HAP-1 (cell line): ENCODE results near the gene PGGHG.

Experiments used
- DNase-seq, 2 experiments: peaks; one replicate each; pipeline ENCODE4 v3.0.0-alpha.2; 2016 to 2020; ENCODE audit warnings: low spot score in 2 of 2
- H3K27me3 ChIP-seq: fragments of 250-450 bp; sonication (Bioruptor Pico); 2 replicates; pipeline ENCODE4 v1.5.1; 2020; ENCODE audit warnings: low read depth, mild to moderate bottlenecking, moderate library complexity
- H3K36me3 ChIP-seq: fragments of 250-450 bp; sonication (Bioruptor Pico); replicated peaks from 2 replicates; pipeline ENCODE4 v1.5.1; 2020; ENCODE audit warnings: mild to moderate bottlenecking
- H3K4me1 ChIP-seq: fragments of 250-450 bp; sonication (Bioruptor Pico); 2 replicates; pipeline ENCODE4 v1.5.1; 2020; ENCODE audit warnings: mild to moderate bottlenecking
- H3K4me3 ChIP-seq: fragments of 250-450 bp; sonication (Bioruptor Pico); 2 replicates; pipeline ENCODE4 v1.5.1; 2020; ENCODE audit warnings: mild to moderate bottlenecking, moderate library complexity
- H3K9me3 ChIP-seq: fragments of 250-450 bp; sonication (Bioruptor Pico); 2 replicates; pipeline ENCODE4 v1.5.1; 2020; ENCODE audit warnings: mild to moderate bottlenecking, moderate library complexity
- in situ Hi-C: fragments of 300-500 bp; cut with MboI; formaldehyde crosslinking; loops from 3 replicates; pipeline ENCODE4 v1.14.3; 2020; ENCODE audit warnings: low sequenced_read_pairs, inconsistent platforms, mixed read lengths

Gene PGGHG

DNA sequence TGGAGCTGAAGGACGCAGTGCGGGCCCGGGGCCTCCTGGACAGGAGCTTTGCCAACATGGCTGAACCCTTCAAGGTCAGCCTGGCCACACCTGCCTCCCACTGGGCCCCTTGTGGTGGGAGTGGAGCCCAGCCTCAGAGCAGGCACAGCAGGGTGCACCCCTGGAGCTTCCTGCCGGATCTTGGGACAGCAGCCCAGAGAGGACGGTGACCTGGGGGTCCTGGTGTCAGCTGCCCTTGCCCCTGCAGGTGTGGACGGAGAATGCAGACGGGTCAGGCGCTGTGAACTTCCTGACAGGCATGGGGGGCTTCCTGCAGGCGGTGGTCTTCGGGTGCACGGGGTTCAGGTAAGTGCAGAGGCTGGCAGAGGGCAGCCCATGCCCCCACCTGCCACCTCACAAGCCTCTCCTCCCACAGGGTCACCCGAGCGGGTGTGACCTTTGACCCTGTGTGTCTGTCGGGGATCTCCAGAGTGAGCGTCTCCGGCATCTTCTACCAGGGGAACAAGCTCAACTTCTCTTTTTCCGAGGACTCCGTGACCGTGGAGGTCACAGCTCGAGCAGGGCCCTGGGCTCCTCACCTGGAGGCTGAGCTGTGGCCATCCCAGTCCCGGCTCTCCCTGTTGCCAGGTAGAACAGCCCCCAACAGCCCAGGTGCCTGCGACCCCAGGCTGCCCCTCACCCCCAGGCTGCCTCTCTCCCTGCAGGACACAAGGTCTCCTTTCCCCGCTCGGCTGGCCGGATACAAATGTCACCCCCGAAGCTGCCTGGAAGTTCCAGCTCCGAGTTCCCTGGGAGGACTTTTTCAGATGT is 5.1 kb downstream of the PGGHG start:
- peaks cover 5% of the 10 kb centered on the region for H3K4me1 ChIP-seq
- no peak for DNase-seq
- no peaks in the 10 kb centered on the region for H3K9me3 ChIP-seq
- no peak overlapping the region for H3K4me3 ChIP-seq
- in situ Hi-C loops = no loop called here
- no peaks in the 10 kb centered on the region for H3K27me3 ChIP-seq
- peaks cover 12% of the 10 kb centered on the region; the same call in 1 of the 2 replicates for H3K36me3 ChIP-seq

DNA sequence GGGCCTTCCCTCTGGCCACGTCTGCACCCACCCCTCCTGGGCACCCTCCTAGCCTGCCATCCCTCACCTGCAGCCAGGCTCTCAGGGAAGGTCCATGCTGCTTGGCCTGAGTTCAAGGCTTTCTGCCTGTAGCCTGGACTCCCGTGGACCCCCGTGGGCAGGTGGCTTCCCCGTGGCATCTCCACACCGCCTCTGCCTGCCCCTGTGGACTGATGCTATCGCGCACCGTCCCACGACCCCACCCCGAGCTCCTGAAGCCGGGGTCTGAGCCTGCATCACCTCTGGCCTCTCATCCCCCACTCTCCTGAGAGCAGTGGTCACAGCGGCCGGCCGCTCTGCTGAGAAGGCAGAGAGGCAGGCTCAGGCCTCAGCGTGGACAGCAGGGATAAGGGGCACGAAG is 5.9 kb downstream of the PGGHG start:
- peaks cover 12% of the 10 kb centered on the region; the same call in 1 of the 2 replicates for H3K36me3 ChIP-seq
- peaks cover 1% of the 10 kb centered on the region for H3K4me1 ChIP-seq
- no peak overlapping the region for H3K4me3 ChIP-seq
- H3K9me3 ChIP-seq = no peaks in the 10 kb centered on the region
- no peaks in the 10 kb centered on the region for H3K27me3 ChIP-seq
- in situ Hi-C loops = no loop called here
- no peak for DNase-seq

DNA sequence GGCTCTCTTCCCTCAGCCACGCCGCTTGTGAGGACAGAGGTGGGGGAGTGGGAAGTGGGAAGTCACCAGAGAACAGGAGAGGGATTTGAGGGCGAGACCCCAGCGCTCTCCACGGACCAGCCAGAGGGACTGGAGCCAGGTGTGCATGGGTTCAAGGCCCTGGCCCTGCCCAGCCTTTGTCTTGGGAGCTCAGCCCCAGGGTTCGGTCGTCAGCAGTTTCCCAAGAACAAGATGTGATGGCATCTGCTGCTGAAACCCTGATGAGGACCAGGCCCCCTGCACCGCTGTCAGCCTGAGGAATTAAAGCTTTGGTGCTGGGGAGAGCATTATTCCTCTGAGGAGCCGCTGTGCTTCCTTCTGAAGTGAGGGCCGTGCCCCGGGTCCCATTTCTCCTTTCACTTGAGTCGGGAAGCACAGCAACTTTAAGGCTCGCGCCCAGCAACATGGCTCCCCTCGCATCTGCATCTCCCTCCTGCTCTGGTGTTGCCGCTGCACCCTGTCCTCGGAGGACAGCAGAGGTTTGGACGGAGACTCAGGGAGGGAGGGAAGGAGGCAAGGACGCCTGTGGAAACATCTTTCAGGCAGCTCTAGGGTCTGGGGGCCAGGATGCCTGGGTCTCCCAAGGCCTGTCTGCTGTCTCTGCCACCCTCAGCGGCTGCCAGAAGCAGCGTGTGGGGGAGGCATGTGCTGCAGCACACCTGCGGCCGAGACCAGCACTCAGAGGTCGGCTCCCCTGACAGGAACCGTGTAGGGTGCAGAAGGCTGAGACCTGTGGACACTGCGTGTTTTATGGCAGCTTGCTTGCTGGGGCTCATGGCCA is 6.6 kb downstream of the PGGHG start:
- no peaks in the 10 kb centered on the region for H3K9me3 ChIP-seq
- in situ Hi-C loops = no loop called here
- H3K36me3 ChIP-seq = peaks cover 12% of the 10 kb centered on the region; the same call in 1 of the 2 replicates
- no peaks in the 10 kb centered on the region for H3K4me1 ChIP-seq
- H3K27me3 ChIP-seq = 0 out of 2 replicates have a peak, but pooled peaks cover 4% of the 10 kb centered on the region
- H3K4me3 ChIP-seq = no peak overlapping the region
- no peak for DNase-seq

DNA sequence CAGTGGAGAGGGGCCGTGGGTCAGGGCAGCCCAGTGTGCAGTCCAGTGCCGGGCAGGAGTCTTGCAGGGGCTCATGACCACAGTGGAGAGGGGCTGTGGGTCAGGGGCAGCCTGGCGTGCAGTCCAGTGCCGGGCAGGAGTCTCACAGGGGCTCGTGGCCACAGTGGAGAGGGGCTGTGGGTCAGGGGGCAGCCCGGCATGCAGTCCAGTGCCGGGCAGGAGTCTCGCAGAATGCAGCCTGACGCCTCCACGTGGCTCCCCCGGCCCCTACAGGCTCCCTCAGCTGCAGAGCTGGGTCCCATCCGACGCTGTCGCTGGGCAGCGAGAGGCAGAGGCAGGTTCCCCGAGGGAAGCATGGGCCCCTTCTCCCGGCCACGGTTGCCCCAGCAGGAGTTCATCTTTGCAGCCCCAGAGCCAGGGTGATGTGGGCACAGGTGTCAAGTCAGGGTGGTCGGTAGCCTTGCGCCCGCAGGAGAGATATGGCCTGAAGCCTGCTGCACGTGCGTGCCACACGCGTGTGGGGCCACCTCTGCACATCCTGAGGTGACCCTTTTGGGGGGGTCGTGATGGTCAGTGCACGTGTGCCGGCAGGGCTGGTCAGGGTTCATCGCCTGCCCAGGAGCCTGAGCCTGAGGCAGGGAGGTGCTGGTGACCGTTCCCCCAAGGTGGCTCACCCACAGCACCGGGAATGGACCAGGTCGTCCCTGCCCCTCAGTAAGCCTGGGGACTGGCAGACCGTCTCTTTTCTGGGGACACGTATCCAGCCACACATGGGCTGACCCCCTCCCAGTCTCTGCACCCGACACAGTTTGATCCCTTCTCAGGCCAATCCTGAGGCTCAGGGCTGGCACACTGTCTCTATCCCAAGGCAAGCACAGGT is 7.5 kb downstream of the PGGHG start:
- H3K4me1 ChIP-seq = no peaks in the 10 kb centered on the region
- H3K36me3 ChIP-seq = peaks cover 12% of the 10 kb centered on the region; the same call in 1 of the 2 replicates
- H3K27me3 ChIP-seq = 0 out of 2 replicates have a peak, but pooled peaks cover 4% of the 10 kb centered on the region
- in situ Hi-C loops = no loop called here
- H3K4me3 ChIP-seq = no peak overlapping the region
- DNase-seq = no peak
- H3K9me3 ChIP-seq = no peaks in the 10 kb centered on the region

DNA sequence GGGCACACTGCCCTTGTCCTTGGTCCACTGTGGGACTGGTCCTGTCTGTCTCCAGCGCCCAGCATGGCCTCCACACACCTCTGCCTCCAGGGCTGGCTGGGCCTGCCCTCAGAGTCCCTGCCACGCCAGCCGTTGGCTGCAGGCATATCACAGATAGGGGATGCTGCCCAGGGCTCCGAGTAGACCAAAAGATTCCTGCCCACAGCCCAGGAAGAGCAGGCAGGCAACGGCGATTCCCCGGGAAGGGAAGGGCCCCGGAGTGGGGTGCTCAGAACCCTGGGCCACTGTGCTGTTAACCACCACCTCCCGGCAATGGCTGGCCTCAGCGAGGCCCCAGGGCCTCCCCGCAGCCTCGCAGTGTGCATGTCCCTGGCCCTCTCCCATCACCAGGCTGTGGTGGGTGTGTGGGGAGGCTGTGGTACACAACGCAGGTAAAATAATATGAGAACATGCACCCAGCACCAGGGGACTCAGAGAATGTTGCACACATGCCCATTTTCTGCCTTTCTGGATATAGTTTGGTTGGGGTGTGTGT is 8.2 kb downstream of the PGGHG start:
- peaks cover 12% of the 10 kb centered on the region; the same call in 1 of the 2 replicates for H3K36me3 ChIP-seq
- no peak overlapping the region for H3K4me3 ChIP-seq
- in situ Hi-C loops = no loop called here
- no peak for DNase-seq
- H3K27me3 ChIP-seq = 0 out of 2 replicates have a peak, but pooled peaks cover 4% of the 10 kb centered on the region
- no peaks in the 10 kb centered on the region for H3K9me3 ChIP-seq
- H3K4me1 ChIP-seq = peaks cover 1% of the 10 kb centered on the region

DNA sequence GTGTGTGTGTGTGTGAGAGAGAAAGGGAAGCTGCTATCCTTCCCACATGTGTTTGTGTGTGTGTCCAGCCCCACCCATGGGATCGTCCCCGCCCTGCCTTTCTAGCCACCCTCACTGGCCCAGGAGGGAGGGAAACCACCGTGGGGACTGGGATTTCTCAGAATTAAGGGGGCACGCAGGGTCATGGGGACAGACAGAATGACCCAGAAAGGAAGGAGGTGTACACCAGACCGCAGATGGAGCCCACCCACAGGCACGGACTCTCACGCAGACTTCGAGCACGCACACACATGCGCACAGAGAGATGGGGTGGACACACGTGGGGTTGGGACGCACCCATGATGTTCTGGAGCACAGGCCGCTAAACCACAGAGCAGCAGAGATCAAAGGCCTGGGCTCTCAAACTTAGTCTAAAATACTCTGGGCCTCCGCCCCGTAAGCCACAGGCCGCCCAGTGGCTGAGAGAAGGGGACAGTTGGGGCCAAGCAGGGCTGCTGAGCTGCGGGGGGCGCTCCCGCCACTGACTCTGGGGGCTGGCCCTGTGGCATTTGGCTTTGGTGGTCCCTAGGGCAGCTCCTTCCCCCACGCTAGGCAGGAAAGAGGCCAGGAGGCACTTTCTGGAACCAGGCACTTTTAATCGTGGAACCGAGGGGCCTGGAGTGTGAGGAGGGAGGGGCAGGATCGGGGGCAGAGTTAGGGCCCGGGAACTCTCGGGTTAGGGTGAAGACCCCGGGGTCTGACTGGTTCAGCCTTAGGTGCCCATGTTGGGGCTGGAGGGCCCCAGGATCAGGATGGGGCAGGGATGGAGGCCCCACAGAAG is 8.9 kb downstream of the PGGHG start:
- in situ Hi-C loops = no loop called here
- Histone ChIP-seq H3K4me1 (peaks cover 8% of the 10 kb centered on the region), H3K9me3 (no peaks in the 10 kb centered on the region), H3K27me3 (0 out of 2 replicates have a peak, but pooled peaks cover 4% of the 10 kb centered on the region), H3K36me3 (peaks cover 10% of the 10 kb centered on the region; the same call in 1 of the 2 replicates), H3K4me3 (no peak overlapping the region)
- DNase-seq = no peak

DNA sequence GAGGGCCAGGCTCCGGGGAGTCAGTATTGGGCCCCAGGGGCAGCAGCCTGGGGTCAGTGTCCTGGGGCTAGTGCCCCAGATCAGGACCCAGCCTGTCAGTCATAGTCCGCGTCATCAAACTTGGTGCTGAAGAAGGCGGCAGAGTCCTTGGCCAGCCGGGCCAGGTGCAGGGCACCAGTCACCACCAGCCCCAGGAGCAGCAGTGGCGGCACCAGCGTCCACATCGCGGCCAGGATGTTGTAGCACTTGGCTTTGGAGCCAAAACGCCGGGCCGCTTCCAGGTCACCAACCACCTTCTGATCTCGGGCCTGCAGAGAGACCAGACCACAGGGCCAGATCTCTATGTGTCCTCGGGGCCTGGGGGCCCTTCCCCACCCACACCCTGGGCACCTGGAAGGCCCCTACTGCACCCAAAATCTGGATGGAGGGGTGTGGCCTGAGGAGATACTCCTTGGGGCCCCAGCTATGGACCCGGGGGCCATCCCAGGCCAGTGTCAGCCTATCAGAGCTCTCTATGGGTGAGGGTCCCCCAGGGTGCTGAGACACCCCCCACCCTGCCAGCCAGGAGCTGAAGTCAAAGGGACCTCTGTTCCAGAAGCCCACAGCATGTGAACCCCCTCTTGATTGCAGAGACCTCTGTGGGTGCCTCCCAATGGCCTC is 9.6 kb downstream of the PGGHG start:
- 0 out of 2 replicates have a peak, but pooled peaks cover 4% of the 10 kb centered on the region for H3K27me3 ChIP-seq
- peaks cover 10% of the 10 kb centered on the region; the same call in 1 of the 2 replicates for H3K36me3 ChIP-seq
- H3K4me1 ChIP-seq = peaks cover 9% of the 10 kb centered on the region
- no peak for DNase-seq
- H3K9me3 ChIP-seq = no peaks in the 10 kb centered on the region
- no peak overlapping the region for H3K4me3 ChIP-seq
- in situ Hi-C loops = no loop called here

DNA sequence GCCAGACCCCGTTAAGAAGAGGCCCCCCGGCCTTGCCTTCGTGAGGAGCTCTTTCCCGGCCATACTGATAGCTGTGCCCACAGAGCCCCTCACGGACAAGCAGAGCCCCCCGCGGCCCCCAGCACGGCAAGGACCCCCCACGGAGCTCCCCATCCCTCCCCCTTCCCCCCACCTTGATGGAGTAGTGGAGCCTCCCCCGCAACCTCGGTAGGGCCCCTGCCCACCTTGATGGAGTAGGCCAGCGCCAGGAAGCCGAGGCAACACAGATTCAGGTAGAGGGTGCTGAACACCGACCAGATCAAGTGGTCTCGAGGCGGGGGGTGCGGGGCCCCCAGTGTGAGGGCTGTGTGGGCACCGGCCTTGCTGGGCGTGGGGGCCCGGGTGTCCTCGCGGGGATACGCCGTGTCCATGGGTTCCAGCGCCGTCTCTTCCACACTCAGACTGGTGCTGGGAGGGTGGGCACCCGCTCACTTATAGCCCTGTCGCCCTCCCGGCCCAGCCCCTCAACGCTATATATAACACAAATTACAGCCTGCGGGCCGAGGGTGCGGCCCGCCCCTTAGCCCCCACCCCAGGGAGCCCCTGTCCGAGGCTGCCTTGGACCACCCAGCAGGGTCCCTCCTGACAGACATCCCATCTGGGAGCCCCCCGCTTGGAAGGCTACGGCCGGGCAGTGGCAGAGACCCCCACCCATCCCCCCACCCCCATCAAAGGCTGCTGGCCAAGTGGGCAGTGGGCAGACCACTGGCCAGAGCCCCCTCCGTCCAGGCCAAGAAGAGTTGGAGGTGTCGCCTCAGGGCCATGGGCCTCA is 10.4 kb downstream of the PGGHG start, which contains the start of gene IFITM5:
Gene IFITM5 (minus strand): TSS at position 446 of the 811 bp plus-strand sequence. CDS start 36 bp downstream, at position 410.
- 0 out of 2 replicates have a peak, but pooled peaks cover 3% of the 10 kb centered on the region for H3K36me3 ChIP-seq
- DNase-seq = no peak
- in situ Hi-C loops = no loop called here
- 0 out of 2 replicates have a peak, but pooled peaks cover 4% of the 10 kb centered on the region for H3K27me3 ChIP-seq
- H3K4me1 ChIP-seq = peaks cover 9% of the 10 kb centered on the region
- no peak within 1 kb of the TSS for H3K4me3 ChIP-seq
- H3K9me3 ChIP-seq = no peaks in the 10 kb centered on the region

DNA sequence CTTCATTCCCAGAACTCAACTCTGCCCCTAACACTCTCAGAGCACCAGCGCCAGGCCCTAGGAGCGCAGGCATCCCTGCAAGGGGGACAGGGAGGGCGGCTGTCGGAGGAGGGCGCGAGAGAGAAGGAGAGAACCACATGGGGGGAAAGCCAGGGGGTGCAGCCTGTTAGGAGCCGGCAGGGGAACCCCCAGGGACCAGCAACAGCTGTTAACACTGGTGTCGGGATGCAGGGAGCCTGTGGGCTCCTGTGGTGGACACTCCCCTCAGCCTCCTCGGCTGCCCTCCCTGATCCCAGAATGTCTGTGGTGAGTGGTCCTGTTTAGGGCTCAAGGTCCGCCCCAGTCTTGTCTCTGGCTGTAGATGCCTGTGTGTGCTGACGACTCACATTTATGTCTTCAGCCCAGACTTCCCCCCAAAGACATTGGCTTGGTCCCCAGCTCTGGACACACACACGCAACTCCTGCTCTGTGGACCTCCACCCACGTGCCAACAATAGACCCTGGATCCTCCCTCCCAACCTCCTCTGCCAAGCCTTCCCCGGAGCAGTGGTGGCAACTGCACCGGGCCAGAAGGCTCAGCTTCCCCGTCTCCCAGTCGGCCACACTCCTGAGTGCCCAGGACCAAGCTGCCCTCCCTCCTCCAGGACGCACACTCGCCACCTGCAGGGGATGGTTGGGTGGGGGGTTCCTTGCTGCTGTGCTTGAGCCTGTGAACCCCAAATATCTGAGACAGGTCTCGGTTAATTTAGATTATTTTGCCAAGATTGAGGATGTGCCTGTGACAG is 11.2 kb downstream of the PGGHG start:
- H3K4me1 ChIP-seq = peaks cover 11% of the 10 kb centered on the region
- no peaks in the 10 kb centered on the region for H3K36me3 ChIP-seq
- peak in 1 of 2 experiments; percentile 40 for DNase-seq
- H3K27me3 ChIP-seq = 0 out of 2 replicates have a peak, but pooled peaks cover 4% of the 10 kb centered on the region
- H3K9me3 ChIP-seq = no peaks in the 10 kb centered on the region
- H3K4me3 ChIP-seq = no peak overlapping the region
- in situ Hi-C loops = loop anchor here (5.0 kb wide), 1 partner anchor 52 kb away; no protein-coding TSS in a partner anchor

DNA sequence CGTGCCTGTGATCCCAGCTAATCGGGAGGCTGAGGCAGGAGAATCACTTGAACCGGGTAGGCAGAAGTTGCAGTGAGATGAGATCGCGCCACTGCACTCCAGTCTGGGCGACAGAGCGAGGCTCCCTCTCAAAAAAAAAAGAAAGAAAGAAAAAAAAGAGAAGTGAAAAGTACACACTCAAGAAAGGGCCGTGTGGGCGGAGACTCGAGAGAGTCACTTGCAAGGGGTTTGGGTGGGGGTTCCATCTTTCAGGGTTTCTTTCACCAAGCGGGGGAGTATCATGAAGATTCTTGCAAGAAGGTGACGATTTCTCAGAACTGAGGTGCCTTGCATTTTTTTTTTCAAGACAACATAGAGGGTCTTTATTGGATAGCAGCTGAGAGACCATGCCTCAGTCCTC is 14.4 kb downstream of the PGGHG start:
- Histone ChIP-seq H3K4me3 (no peak overlapping the region), H3K36me3 (no peaks in the 10 kb centered on the region), H3K9me3 (no peaks in the 10 kb centered on the region), H3K4me1 (peaks cover 14% of the 10 kb centered on the region), H3K27me3 (0 out of 2 replicates have a peak, but pooled peaks cover 4% of the 10 kb centered on the region)
- in situ Hi-C loops = loop anchor here (5.0 kb wide), 1 partner anchor 49 kb away; no protein-coding TSS in a partner anchor
- DNase-seq = no peak
